ENCODE measurements around the gene ALKBH2. TPM values are rescaled to one million over a fixed set of nuclear protein-coding genes. Genes with fewer than 3 reads are reported as not detected.

Gene ALKBH2
- total RNA-seq, 4 donors from 2014 or later, result 8.7 to 22.5 (median 18.2) TPM

- Histone ChIP-seq H3K27ac (no peak overlapping the region), H3K9me3 (no peaks in the 10 kb centered on the region), H3K27me3 (no peaks in the 10 kb centered on the region), H3K4me1 (peaks cover 4 to 11% of the 10 kb centered on the region in 2 donors), H3K4me3 (no peak overlapping the region), H3K36me3 (peaks cover 0 to 90% of the 10 kb centered on the region in 2 donors)
- ATAC-seq (no peak), DNase-seq (no peak)
- in situ Hi-C loops (cut with MboI; ENCODE audit: low sequenced_read_pairs in 4 of 4) (loop anchor here (25.0 kb wide), 3 partner anchors 422 to 522 kb away; partner anchors contain the start of genes ISCU (in 3 of the 4), SART3 (in 3 of the 4) and SELPLG (in 2 of the 4)), intact Hi-C loops (cut with DNase I; ENCODE audit: low total_unique reads) (no loop called here)
- TF ChIP-seq CTCF (IDR thresholded peaks at IDR 0.05 in 4 of 5, conservative IDR thresholded peaks at IDR 0.05 in 1 of 5), result no peak
These were observed 8.8 kb downstream of the ALKBH2 start for GRCh38 chr12:109084425-109084824.

GRCh38 chr12:109082751-109083150 is 10.5 kb downstream of the ALKBH2 start:
- no peak for ATAC-seq

GRCh38 chr12:109074866-109075265 is 18.4 kb downstream of the ALKBH2 start:
- peaks cover 3 to 55% of the 10 kb centered on the region in 2 donors for H3K36me3 ChIP-seq
- intact Hi-C loops (cut with DNase I; ENCODE audit: low total_unique reads), result no loop called here
- TF ChIP-seq CTCF (IDR thresholded peaks at IDR 0.05 in 4 of 5, conservative IDR thresholded peaks at IDR 0.05 in 1 of 5) (no peak), POLR2A (IDR thresholded peaks at IDR 0.05) (no peak)

More at GRCh38 chr12:109082751-109083150, 10.5 kb downstream of the ALKBH2 start:
- H3K4me1 ChIP-seq, result peaks cover 4 to 9% of the 10 kb centered on the region in 2 donors
- TF ChIP-seq CTCF (IDR thresholded peaks at IDR 0.05 in 4 of 5, conservative IDR thresholded peaks at IDR 0.05 in 1 of 5), result no peak
- no peak for TF ChIP-seq POLR2A (IDR thresholded peaks at IDR 0.05)
- no peaks in the 10 kb centered on the region for H3K9me3 ChIP-seq
- no peaks in the 10 kb centered on the region for H3K27me3 ChIP-seq
- DNase-seq, result no peak
- intact Hi-C loops (cut with DNase I; ENCODE audit: low total_unique reads) (no loop called here), in situ Hi-C loops (cut with MboI; ENCODE audit: low sequenced_read_pairs in 4 of 4) (loop anchor here (25.0 kb wide), 3 partner anchors 420 to 520 kb away; partner anchors contain the start of genes ISCU (in 3 of the 4), SART3 (in 3 of the 4) and SELPLG (in 2 of the 4))
- no peak overlapping the region for H3K4me3 ChIP-seq
- peaks cover 0 to 85% of the 10 kb centered on the region in 2 donors for H3K36me3 ChIP-seq
- H3K27ac ChIP-seq, result no peak overlapping the region

GRCh38 chr12:109069307-109070271 is 23.7 kb downstream of the ALKBH2 start:
- in situ Hi-C loops (cut with MboI; ENCODE audit: low sequenced_read_pairs in 4 of 4), result no loop called here
- H3K9me3 ChIP-seq, result no peaks in the 10 kb centered on the region
- no peak overlapping the region for H3K27ac ChIP-seq
- TF ChIP-seq POLR2A (IDR thresholded peaks at IDR 0.05), result no peak
- TF ChIP-seq CTCF (IDR thresholded peaks at IDR 0.05 in 4 of 5, conservative IDR thresholded peaks at IDR 0.05 in 1 of 5), result no peak
- no peak for DNase-seq
- no peaks in the 10 kb centered on the region for H3K27me3 ChIP-seq
- H3K4me3 ChIP-seq, result no peak overlapping the region
- no peak for ATAC-seq
- H3K4me1 ChIP-seq, result no peaks in the 10 kb centered on the region
- intact Hi-C loops (cut with DNase I; ENCODE audit: low total_unique reads), result no loop called here
- H3K36me3 ChIP-seq, result peaks cover under 1 to 58% of the 10 kb centered on the region in 2 donors

More at GRCh38 chr12:109074866-109075265, 18.4 kb downstream of the ALKBH2 start:
- H3K4me1 ChIP-seq, result no peaks in the 10 kb centered on the region
- DNase-seq (no peak), ATAC-seq (no peak)
- H3K4me3 ChIP-seq, result no peak overlapping the region
- in situ Hi-C loops (cut with MboI; ENCODE audit: low sequenced_read_pairs in 4 of 4), result loop anchor here (25.0 kb wide), 3 partner anchors 413 to 513 kb away; partner anchors contain the start of genes ISCU (in 3 of the 4), SART3 (in 3 of the 4) and SELPLG (in 2 of the 4)
- no peaks in the 10 kb centered on the region for H3K9me3 ChIP-seq
- no peaks in the 10 kb centered on the region for H3K27me3 ChIP-seq
- no peak overlapping the region for H3K27ac ChIP-seq

Data from gastrocnemius medialis (tissue), 4 donors.